GM23338 (cell line): ENCODE measurements around the gene CHST2. TPM values are rescaled to one million over a fixed set of nuclear protein-coding genes. Genes with fewer than 3 reads are reported as not detected.

ENCODE experiments used
- ATAC-seq: fragments of 200-7000 bp; cut with Tn5 transposase; 3 replicates; pipeline ENCODE4 v1.9.1; 2020
- DNase-seq: peaks from one replicate; pipeline ENCODE4 v3.0.0-alpha.2; 2015; ENCODE audit warnings: low spot score
- H2AFZ ChIP-seq: fragments of 200-600 bp; sonication (generic); 2 replicates; pipeline ENCODE4 v1.8.0; 2016; ENCODE audit warnings: antibody characterized with exemption, mild to moderate bottlenecking, moderate library complexity
- H3F3A ChIP-seq: fragments of 200-600 bp; sonication (generic); replicated peaks from 2 replicates; pipeline ENCODE4 v1.8.0; 2017; ENCODE audit warnings: antibody characterized with exemption, mixed run types, low read depth
- H3K27ac ChIP-seq: fragments of 200-600 bp; sonication (generic); 2 replicates; pipeline ENCODE4 v1.6.1; 2016; ENCODE audit warnings: low read depth
- H3K27me3 ChIP-seq: fragments of 200-600 bp; sonication (generic); 2 replicates; pipeline ENCODE4 v1.8.0; 2016; ENCODE audit warnings: mild to moderate bottlenecking, mixed run types, moderate library complexity; ENCODE audit not compliant: insufficient read depth
- H3K36me3 ChIP-seq: fragments of 200-600 bp; sonication (generic); 2 replicates; pipeline ENCODE4 v1.8.0; 2016; ENCODE audit warnings: mild to moderate bottlenecking; ENCODE audit not compliant: insufficient read depth
- H3K4me1 ChIP-seq: fragments of 200-600 bp; sonication (generic); 2 replicates; pipeline ENCODE4 v1.8.0; 2016; ENCODE audit warnings: mild to moderate bottlenecking, moderate library complexity; ENCODE audit not compliant: insufficient read depth
- H3K4me2 ChIP-seq: fragments of 200-600 bp; sonication (generic); 2 replicates; pipeline ENCODE4 v1.7.1; 2017; ENCODE audit warnings: mixed run types
- H3K4me3 ChIP-seq: fragments of 200-600 bp; sonication (generic); 2 replicates; pipeline ENCODE4 v1.6.1; 2016; ENCODE audit warnings: mixed run types
- H3K79me2 ChIP-seq: fragments of 200-600 bp; sonication (generic); replicated peaks from 2 replicates; pipeline ENCODE4 v1.8.0; 2017; ENCODE audit warnings: mild to moderate bottlenecking; ENCODE audit not compliant: insufficient read depth
- H3K9me2 ChIP-seq: fragments of 200-600 bp; sonication (generic); 2 replicates; pipeline ENCODE4 v1.8.0; 2017; ENCODE audit not compliant: insufficient read depth
- H4K20me1 ChIP-seq: fragments of 200-600 bp; sonication (generic); replicated peaks from 2 replicates; pipeline ENCODE4 v1.8.0; 2017; ENCODE audit warnings: mild to moderate bottlenecking; ENCODE audit not compliant: insufficient read depth
- H3K27ac Mint-ChIP-seq: 2 replicates; pipeline ENCODE4 v1.8.0; 2020; ENCODE audit warnings: inconsistent platforms, mild to moderate bottlenecking, moderate library complexity, mixed read lengths
- H3K27me3 Mint-ChIP-seq: 3 replicates; pipeline ENCODE4 v1.8.0; 2022; ENCODE audit warnings: low read depth, mild to moderate bottlenecking, moderate library complexity, mixed read lengths, inconsistent platforms; ENCODE audit not compliant: insufficient read depth, poor library complexity
- H3K36me3 Mint-ChIP-seq: 3 replicates; pipeline ENCODE4 v1.8.0; 2021; ENCODE audit warnings: low read depth, mild to moderate bottlenecking, inconsistent platforms, moderate library complexity, mixed read lengths
- H3K4me1 Mint-ChIP-seq: 3 replicates; pipeline ENCODE4 v1.8.0; 2020; ENCODE audit warnings: mild to moderate bottlenecking, inconsistent platforms, mixed read lengths
- H3K4me3 Mint-ChIP-seq: 3 replicates; pipeline ENCODE4 v1.8.0; 2021; ENCODE audit warnings: moderate library complexity, mild to moderate bottlenecking, inconsistent platforms, mixed read lengths
- H3K9me3 Mint-ChIP-seq: 3 replicates; pipeline ENCODE4 v1.8.0; 2020; ENCODE audit warnings: moderate library complexity, mild to moderate bottlenecking, inconsistent platforms, mixed read lengths
- CREB1 ChIP-seq: fragments of 250-450 bp; sonication (Bioruptor Pico); IDR thresholded peaks from 2 replicates; pipeline ENCODE4 v1.5.0; 2020; ENCODE audit warnings: low read depth, mild to moderate bottlenecking, moderate library complexity
- EZH2 ChIP-seq: fragments of 200-600 bp; sonication (generic); IDR thresholded peaks from one replicate; pipeline ENCODE4 v1.8.0; 2017; ENCODE audit warnings: antibody characterized with exemption, mild to moderate bottlenecking, low read depth; ENCODE audit not compliant: unreplicated experiment
- EZH2phosphoT487 ChIP-seq: fragments of 200-600 bp; sonication (generic); IDR thresholded peaks from one replicate; pipeline ENCODE4 v1.8.1; 2018; ENCODE audit warnings: antibody characterized with exemption; ENCODE audit not compliant: unreplicated experiment
- JUNB ChIP-seq: IDR thresholded peaks from one replicate; pipeline ENCODE4 v1.6.1; 2016; ENCODE audit warnings: antibody characterized with exemption; ENCODE audit not compliant: unreplicated experiment
- NANOG ChIP-seq: IDR thresholded peaks from 2 replicates; pipeline ENCODE4 v1.6.1; 2016; ENCODE audit warnings: antibody characterized with exemption, borderline replicate concordance
- STAT1 ChIP-seq: IDR thresholded peaks from one replicate; pipeline ENCODE4 v1.6.1; 2016; ENCODE audit warnings: antibody characterized with exemption; ENCODE audit not compliant: unreplicated experiment
- polyA plus RNA-seq: library from polyadenylated mRNA; unstranded; fragments of >200 nt; fragmentation: Nextera tagmentation; extraction: Ambion mirVana; gene quantifications from 2 replicates; pipeline ENCODE4 v1.2.1, GENCODE V29; 2016
- total RNA-seq: library from RNA; depleted of rRNA; stranded (reverse); fragments of >200 nt; shearing (Covaris generic); gene quantifications from 2 replicates; pipeline ENCODE4 v1.2.3, GENCODE V29; 2014
- TF ChIP-seq, protein P1 (sequence below): IDR thresholded peaks from 2 replicates; pipeline ENCODE4 v1.6.1; 2016; ENCODE audit warnings: antibody characterized with exemption
- TF ChIP-seq, protein P2 (sequence below): fragments of 250-450 bp; sonication (Bioruptor Pico); IDR thresholded peaks from 2 replicates; pipeline ENCODE4 v1.5.0; 2020; ENCODE audit warnings: mild to moderate bottlenecking, moderate library complexity

Gene CHST2
- total and polyA plus RNA-seq, 2 experiments from 2014 or later: 4.1 to 28.3 TPM

DNA sequence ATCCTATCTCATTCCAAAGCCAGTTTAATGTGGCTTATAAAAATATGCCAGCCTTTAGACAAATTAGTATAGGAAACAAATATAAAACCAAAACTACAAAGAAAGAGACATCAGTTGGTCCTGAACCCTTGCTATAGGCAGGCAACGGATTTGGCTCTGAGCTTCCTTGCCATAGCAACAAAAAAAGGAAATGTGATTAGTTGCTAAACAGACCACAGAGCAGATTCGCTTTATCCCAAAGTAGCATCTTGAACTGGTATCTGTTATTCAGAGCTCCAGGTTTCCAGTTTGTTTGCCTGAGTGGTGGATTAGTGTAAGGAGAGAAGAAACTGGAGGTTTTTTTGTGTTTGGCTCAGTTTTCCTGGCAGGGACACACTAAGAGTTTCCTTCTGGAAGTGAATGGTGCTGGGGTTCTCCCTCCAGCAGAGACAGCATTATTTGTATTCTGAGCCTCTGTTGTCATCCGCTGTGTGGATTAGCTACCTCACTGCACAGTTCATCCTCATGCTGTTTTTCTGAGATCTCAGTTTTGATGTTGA, 44.1 kb downstream of the CHST2 start:
- Mint-ChIP-seq H3K27ac (no peak overlapping the region), H3K4me1 (peaks cover 17% of the 10 kb centered on the region; the same call in 2 of the 3 replicates), H3K9me3 (no peaks in the 10 kb centered on the region), H3K4me3 (no peak overlapping the region), H3K36me3 (no peaks in the 10 kb centered on the region), H3K27me3 (no peaks in the 10 kb centered on the region)
- ATAC-seq (no peak), DNase-seq (no peak)
- H3K9me2 ChIP-seq: peaks cover 13% of the 10 kb centered on the region; the same call in 1 of the 2 replicates
- no peaks in the 10 kb centered on the region for H3K79me2 ChIP-seq
- H4K20me1 ChIP-seq: no peaks in the 10 kb centered on the region
- no peak overlapping the region for H3K4me3 ChIP-seq
- TF ChIP-seq, protein P1, sequence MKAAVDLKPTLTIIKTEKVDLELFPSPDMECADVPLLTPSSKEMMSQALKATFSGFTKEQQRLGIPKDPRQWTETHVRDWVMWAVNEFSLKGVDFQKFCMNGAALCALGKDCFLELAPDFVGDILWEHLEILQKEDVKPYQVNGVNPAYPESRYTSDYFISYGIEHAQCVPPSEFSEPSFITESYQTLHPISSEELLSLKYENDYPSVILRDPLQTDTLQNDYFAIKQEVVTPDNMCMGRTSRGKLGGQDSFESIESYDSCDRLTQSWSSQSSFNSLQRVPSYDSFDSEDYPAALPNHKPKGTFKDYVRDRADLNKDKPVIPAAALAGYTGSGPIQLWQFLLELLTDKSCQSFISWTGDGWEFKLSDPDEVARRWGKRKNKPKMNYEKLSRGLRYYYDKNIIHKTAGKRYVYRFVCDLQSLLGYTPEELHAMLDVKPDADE: no peak
- TF ChIP-seq NANOG (no peak), STAT1 (no peak), CREB1 (no peak), EZH2phosphoT487 (no peak), JUNB (no peak), EZH2 (no peak)
- TF ChIP-seq, protein P2, sequence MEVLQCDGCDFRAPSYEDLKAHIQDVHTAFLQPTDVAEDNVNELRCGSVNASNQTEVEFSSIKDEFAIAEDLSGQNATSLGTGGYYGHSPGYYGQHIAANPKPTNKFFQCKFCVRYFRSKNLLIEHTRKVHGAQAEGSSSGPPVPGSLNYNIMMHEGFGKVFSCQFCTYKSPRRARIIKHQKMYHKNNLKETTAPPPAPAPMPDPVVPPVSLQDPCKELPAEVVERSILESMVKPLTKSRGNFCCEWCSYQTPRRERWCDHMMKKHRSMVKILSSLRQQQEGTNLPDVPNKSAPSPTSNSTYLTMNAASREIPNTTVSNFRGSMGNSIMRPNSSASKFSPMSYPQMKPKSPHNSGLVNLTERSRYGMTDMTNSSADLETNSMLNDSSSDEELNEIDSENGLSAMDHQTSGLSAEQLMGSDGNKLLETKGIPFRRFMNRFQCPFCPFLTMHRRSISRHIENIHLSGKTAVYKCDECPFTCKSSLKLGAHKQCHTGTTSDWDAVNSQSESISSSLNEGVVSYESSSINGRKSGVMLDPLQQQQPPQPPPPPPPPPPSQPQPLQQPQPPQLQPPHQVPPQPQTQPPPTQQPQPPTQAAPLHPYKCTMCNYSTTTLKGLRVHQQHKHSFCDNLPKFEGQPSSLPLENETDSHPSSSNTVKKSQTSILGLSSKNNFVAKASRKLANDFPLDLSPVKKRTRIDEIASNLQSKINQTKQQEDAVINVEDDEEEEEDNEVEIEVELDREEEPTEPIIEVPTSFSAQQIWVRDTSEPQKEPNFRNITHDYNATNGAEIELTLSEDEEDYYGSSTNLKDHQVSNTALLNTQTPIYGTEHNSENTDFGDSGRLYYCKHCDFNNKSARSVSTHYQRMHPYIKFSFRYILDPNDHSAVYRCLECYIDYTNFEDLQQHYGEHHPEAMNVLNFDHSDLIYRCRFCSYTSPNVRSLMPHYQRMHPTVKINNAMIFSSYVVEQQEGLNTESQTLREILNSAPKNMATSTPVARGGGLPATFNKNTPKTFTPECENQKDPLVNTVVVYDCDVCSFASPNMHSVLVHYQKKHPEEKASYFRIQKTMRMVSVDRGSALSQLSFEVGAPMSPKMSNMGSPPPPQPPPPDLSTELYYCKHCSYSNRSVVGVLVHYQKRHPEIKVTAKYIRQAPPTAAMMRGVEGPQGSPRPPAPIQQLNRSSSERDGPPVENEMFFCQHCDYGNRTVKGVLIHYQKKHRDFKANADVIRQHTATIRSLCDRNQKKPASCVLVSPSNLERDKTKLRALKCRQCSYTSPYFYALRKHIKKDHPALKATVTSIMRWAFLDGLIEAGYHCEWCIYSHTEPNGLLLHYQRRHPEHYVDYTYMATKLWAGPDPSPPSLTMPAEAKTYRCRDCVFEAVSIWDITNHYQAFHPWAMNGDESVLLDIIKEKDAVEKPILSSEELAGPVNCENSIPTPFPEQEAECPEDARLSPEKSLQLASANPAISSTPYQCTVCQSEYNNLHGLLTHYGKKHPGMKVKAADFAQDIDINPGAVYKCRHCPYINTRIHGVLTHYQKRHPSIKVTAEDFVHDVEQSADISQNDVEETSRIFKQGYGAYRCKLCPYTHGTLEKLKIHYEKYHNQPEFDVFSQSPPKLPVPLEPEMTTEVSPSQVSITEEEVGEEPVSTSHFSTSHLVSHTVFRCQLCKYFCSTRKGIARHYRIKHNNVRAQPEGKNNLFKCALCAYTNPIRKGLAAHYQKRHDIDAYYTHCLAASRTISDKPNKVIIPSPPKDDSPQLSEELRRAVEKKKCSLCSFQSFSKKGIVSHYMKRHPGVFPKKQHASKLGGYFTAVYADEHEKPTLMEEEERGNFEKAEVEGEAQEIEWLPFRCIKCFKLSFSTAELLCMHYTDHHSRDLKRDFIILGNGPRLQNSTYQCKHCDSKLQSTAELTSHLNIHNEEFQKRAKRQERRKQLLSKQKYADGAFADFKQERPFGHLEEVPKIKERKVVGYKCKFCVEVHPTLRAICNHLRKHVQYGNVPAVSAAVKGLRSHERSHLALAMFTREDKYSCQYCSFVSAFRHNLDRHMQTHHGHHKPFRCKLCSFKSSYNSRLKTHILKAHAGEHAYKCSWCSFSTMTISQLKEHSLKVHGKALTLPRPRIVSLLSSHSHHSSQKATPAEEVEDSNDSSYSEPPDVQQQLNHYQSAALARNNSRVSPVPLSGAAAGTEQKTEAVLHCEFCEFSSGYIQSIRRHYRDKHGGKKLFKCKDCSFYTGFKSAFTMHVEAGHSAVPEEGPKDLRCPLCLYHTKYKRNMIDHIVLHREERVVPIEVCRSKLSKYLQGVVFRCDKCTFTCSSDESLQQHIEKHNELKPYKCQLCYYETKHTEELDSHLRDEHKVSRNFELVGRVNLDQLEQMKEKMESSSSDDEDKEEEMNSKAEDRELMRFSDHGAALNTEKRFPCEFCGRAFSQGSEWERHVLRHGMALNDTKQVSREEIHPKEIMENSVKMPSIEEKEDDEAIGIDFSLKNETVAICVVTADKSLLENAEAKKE: no peak
- H3F3A ChIP-seq: no peaks in the 10 kb centered on the region
- no peaks in the 10 kb centered on the region for H3K36me3 ChIP-seq
- H3K27me3 ChIP-seq: no peaks in the 10 kb centered on the region
- peaks cover 4% of the 10 kb centered on the region for H3K4me1 ChIP-seq
- no peak overlapping the region for H3K4me2 ChIP-seq
- H3K27ac ChIP-seq: no peak overlapping the region
- no peak overlapping the region; the same call in 1 of the 2 replicates for H2AFZ ChIP-seq
